ENCODE results near the gene TMEM150C.
"Not testable (repeated sequence)": the region's sequence is repeated elsewhere in the genome, so short reads cannot be mapped to it uniquely, and the experiment has no call there.

TMEM150C gene

DNA sequence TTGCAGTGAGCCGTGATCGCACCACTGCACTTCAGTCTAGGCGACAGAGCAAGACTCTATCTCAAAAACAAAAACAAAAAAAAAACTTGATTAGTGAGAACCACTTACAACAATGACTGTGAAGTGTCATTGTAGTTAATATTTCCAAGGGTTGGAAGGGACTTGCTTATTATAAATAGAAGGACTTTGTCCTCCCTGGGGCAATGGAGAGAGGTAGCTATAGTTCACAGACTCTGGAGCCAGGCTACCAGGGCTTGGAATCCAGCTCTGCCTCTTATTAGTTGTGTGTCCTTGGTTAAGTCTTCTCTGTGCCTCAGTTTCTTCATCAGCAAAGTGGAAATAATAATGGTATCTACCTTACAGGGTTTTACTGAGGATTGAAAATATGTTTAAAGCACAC, 51.6 kb downstream of the TMEM150C start:
- DNase-seq, result no peak

- DNase-seq, result no peak
These were observed 52.9 kb downstream of the TMEM150C start for GRCh38 chr4:82508806-82509428.

DNA sequence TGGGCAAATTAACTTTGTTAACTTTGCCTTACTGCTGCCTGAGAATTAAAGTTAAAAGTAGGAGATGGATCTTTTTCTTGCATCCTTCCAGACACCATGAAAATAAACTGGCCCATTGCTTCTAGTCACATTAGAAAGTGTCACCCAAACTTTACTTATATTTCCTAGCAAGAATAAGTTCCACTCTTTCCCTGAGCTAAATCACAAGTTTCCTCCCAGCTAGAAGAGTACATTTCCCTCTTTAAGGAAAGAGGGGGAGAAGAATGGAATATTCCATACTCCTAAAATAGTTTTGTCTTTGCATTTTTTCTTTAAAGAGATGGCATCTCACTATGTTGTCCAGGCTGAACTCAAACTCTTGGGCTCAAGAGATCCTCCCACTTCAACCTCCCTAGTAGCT, 53.8 kb downstream of the TMEM150C start:
- no peak for DNase-seq

DNA sequence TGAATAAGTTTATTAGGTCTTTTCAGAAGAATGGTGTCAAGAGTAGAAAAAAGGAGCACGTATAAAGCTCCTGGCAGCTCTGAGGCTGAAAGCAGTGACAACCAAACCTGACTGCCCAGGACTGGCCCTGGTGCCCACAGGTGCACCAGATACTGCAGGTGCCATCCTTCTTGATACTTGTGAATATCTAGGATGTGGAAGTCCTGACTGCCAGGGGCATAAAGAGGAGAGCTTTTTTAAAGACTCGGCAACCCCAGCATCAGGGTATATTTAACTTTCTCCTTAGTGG, 60.7 kb downstream of the TMEM150C start:
- no peak for DNase-seq

- no peak for DNase-seq
These were observed 61.2 kb downstream of the TMEM150C start for GRCh38 chr4:82500435-82501153.

DNA sequence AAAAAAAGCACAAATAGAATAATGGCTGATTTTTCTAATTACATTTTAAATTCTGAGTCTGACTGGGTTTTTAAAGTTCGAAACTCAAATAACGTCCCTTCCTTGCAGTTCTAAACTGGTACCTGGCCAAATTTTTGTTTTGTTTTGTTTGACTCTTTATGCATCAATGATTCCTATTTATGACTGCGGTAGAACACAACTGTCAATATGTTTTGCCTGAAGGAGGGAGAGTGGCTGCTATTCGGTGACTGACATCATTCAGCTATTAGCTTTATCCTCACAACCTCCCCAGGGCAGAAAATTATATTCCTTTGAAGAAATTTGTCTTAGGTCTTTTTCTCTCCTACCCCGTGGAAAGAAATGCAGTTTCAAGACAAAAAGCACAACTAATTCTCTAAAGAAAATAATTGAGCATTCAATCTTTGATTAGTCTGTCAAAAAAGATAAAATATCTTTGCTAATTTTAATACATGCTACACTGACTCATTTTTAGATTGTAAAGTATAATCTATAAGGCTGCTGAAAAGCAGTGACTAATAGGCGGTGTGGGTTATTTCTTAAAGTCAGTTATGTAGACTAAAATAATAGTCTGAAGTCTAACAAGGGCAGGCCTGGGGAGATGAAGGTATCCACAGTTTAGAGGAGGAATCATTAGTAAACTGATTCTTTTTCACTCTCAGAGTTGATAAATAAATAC, 61.9 kb downstream of the TMEM150C start:
- DNase-seq, result no peak

GRCh38 chr4:82496349-82496748, 65.4 kb downstream of the TMEM150C start:
- no peak for DNase-seq

DNA sequence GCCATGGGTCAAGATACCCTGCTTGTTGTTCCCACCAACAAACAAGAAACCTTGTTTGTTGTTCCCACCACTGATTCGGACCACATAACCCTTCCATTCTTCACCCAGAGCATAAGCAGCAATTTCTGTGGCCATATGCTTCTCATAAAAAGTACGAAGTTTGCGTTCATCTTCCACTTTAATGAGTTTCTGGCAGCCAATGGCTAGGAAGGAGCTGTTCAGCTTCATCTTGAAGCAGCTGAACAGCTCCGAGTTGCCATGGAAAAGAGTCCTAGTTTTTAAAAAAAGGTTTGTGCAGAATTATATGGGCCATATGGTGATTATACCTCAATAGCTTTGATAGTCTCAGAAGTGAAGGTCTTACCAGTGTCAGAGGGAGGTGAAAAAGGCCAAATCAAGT, 66.1 kb downstream of the TMEM150C start:
- no peak for DNase-seq

GRCh38 chr4:82493721-82494425, 67.9 kb downstream of the TMEM150C start:
- DNase-seq, result no peak

DNA sequence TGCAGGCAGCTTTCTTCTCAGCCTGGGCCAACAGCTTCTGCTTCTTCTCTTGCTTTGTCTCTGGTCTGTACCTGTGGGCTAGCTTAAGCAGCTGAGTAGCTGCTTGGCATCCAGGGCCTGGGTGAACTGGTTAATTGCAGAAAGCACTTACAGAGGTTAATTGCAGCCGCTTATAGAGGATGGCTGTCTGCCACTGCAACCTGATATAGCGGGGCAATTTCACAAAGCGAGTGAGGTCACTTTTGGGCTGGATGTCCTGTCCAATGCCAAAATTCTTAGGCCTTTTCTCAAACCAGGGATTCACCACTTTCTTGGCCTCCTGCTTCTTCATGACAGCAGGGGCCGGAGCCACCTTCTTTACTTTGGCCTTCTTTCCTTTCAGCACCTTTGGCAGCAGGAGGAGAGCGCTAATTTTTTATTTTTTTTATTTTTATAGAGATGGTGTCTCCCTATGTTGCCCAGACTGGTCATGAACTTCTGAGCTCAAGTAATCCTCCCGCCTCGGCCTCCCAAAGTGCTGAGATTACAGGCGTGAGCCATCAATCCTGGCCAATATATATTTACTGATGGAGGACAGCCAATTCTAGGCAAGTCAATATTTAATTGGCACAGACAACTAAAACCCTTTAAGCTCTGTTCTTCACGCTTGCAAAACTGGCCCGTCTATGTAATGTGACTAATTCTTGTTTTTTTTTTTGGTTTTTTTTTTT, 70.4 kb downstream of the TMEM150C start:
- DNase-seq, result no peak

DNA sequence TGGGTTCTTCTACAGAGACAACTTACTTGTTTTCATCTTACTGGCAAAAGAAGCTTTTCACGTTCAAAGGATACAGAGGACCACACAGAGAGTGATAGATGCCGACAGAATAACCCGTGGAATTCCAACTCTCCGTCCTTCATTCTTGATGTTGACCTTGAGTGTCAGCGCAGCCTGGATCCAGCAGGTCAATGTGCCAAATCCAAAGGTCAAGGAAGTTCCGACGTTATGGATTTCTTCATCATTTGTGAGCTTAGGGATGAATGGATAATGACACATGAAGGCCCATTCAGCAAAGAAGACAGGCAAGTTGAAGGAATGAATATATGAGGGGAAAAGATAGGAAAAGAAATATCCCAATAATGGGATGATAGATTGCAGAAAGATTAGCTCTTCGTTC, 71.8 kb downstream of the TMEM150C start:
- no peak for DNase-seq

GRCh38 chr4:82489076-82489475, 72.7 kb downstream of the TMEM150C start:
- DNase-seq, result no peak

GRCh38 chr4:82484996-82485783, 76.6 kb downstream of the TMEM150C start:
- DNase-seq, result no peak

GRCh38 chr4:82482387-82482786, 79.4 kb downstream of the TMEM150C start:
- no peak for DNase-seq

GRCh38 chr4:82481506-82481840, 80.3 kb downstream of the TMEM150C start:
- no peak for DNase-seq

DNA sequence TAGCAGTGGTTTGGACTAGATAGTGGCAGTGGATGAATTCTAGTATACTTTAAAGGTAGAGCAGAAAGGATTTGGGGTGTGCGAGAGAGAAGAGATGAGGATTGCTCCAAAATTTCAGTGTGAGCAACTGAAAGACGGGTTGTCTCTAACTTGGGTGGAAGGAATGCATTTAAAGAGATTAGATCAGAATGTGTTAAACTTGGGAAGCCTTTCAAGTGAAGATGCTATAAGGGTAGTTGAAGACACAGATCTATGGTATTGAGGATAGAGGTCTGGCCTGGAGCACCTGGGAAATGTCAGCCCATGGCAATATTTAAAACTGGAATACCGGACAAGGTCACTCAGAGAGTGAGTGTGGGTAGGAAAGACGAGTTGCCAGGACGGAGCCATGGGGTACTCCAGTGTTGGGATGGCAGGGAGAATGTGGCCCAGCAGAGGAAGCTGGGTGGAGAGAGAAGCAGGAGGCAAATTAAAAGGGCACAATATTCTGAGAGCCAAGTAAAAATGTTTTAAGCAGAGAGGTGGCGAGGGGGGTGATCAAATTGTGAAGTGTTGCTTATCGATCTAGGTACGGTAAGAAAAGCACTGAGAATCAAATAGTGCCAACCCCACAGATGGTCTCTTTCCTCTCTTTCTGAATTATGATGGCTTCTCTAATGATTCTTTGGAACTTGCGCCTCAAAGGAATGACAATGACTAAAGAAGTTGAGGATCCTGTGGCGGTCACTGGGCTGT, 80.8 kb downstream of the TMEM150C start:
- DNase-seq, result no peak

DNA sequence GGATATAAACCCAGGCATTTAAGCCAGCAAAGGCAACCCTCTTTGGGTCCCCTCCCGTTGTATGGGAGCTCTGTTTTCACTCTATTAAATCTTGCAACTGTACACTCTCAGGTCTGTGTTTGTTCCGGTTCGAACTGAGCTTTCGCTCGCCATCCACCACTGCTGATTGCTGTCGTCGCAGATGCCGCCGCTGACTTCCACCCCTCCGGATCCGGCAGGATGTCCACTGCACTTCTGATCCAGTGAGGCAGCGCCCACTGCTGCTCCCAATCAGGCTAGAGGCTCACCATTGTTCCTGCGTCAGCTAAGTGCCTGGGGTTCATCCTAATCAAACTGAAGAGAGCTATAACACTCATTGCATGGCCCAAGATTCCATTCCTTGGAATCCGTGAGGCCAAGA, 82.2 kb downstream of the TMEM150C start:
- no peak for DNase-seq

DNA sequence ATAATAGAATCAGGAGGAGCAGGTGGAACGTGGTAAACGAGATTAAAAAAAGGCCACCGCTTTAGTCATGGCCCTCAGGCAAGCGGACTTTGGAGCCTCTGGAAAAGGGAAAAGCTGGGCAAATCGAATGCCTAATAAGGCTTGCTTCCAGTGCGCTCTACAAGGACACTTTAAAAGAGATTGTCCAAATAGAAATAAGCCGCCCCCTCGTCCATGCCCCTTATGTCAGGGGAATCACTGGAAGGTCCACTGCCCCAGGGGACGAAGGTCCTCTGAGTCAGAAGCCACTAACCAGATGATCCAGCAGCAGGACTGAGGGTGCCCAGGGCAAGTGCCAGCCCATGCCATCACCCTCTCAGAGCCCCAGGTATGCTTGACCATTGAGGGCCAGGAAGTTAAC, 84.3 kb downstream of the TMEM150C start:
- not testable (repeated sequence) for DNase-seq

- not testable (repeated sequence) for DNase-seq
These were observed 85.9 kb downstream of the TMEM150C start for GRCh38 chr4:82475931-82476330.

DNA sequence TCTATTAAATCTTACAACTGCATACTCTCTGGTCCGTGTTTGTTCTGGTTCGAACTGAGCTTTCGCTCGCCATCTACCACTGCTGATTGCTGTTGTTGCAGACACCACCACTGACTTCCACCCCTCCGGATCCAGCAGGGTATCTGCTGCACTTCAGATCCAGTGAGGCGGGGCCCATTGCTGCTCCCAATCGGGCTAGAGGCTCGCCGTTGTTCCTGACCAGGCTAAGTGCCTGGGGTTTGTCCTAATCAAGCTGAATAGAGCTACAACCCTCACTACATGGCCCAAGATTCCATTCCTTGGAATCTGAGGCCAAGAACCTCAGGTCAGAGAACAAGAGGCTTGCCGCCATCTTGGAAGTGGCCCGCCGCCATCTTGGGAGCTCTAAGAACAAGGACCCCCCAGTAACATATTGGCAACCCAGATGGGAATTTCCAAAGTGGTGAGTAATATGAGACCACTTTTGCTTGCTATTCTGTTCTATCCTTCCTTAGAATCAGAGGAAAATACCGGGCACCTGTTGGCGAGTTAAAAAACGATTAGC, 88.1 kb downstream of the TMEM150C start:
- no peak for DNase-seq

DNA sequence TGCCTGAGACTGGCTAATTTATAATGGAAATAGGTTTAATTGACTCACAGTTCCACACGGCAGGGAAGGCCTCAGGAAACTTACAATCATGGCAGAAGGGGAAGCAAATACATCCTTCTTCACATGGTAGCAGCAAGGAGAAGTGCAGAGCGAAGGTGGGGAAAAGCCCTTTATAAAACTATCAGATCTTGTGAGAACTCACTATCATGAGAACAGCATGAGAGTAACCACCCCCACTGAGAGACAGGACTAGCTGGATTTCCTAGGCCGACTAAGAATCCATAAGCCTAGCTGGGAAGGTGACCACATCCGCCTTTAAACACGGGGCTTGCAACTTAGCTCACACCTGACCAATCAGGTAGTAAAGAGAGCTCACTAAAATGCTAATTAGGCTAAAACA, 88.7 kb downstream of the TMEM150C start:
- DNase-seq, result not testable (repeated sequence)
